Stimulated activated CD4-positive, alpha-beta T cell treated with anti-CD3 and anti-CD28 coated beads, Interleukin-2, amount 100 ng/mL, for 4 hours (primary cell): Measurements from ENCODE around the gene PSMD3.
"Not testable (repeated sequence)": the region's sequence is repeated elsewhere in the genome, so short reads cannot be mapped to it uniquely, and the experiment has no call there.

ENCODE experiments used
- DNase-seq: peaks from one replicate; pipeline ENCODE4 v3.0.0-alpha.2; 2020; ENCODE audit warnings: low read depth

Gene PSMD3

DNA sequence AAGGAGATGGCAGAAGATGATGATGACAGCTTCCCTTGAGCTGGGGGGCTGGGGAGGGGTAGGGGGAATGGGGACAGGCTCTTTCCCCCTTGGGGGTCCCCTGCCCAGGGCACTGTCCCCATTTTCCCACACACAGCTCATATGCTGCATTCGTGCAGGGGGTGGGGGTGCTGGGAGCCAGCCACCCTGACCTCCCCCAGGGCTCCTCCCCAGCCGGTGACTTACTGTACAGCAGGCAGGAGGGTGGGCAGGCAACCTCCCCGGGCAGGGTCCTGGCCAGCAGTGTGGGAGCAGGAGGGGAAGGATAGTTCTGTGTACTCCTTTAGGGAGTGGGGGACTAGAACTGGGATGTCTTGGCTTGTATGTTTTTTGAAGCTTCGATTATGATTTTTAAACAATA lies 16.9 kb downstream of the PSMD3 start:
- DNase-seq, result no peak

DNA sequence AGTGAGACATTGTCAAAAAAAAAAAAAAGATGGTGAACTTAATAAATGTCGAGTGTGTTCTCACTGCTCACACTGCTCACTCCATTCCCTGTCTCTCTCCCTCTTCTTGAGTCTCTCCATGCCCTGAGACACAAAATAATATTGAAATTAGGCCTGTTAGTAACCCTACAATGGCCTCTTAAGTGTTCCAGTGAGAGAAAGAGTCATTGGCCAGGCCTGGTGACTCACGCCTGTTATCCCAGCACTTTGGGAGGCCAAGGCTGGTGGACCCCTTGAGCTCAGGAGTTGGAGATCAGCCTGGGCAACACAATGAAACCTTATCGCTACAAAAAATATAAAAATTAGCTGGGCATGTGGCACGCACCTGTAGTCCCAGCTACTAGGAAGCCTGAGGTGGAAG lies 18.5 kb downstream of the PSMD3 start:
- no peak for DNase-seq

DNA sequence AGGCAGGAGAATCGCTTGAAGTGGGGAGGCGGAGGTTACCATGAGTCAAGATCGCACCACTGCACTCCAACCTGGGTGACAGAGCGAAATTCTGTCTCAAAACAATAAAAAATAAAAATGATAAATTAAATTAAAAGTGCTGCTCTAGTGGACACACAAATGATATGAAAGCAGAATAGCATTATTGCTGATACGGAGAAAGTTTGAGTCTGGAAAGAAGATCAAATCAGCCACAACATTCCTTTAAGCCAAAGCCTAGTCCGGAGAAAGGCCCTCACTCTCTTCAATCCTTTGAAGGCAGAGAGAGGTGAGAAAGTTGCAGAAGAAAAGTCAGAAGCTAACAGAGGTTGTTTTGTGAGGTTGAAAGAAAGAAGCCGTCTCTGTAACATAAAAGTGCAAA lies 19.6 kb downstream of the PSMD3 start:
- DNase-seq, result no peak

- not testable (repeated sequence) for DNase-seq
These were observed 20.7 kb downstream of the PSMD3 start for GRCh38 chr17:40001335-40001734.

- DNase-seq, result no peak
These were observed 23.5 kb downstream of the PSMD3 start for GRCh38 chr17:40004072-40004471.

DNA sequence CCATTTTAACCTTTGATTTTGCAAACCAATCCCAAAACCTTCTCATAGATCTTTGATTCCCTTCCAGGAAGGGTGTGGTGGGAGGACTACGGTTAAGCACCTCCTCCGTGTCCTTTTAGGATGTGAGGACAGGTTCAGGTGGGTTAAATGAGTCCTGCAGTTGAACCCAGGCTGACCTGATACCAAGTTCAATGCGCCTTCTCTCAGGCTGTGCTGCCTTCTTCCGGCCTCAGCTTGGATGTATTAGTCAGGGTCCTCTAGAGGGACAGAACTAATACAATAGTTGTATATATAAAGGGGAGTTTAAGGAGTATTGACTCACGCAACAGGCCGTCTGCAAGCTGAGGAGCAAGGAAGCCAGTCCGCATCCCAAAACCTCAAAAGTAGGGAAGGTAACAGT lies 24.1 kb downstream of the PSMD3 start:
- DNase-seq, result no peak

DNA sequence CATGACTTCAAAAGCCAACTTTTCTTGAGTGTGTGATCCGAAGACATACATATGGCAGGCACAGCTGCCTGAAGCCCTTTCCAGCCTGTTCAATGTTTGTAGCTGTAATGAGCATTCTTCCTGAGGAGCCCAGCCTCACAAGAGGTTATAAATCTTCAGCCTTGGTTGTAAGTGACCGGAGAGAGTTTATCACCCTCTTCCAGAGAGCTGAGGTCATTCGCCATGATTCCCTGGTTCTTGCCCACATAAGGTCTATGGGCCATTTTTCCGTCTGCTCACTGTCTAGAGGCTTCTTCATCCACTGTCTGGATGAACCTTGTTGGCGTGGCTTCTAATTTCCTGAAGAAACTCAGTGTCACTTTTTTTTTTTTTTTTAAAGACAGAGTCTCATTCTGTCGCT lies 24.9 kb downstream of the PSMD3 start:
- DNase-seq, result no peak

GRCh38 chr17:40010946-40011500 lies 30.4 kb downstream of the PSMD3 start:
- DNase-seq, result not testable (repeated sequence)

- DNase-seq, result not testable (repeated sequence)
These were observed 31.5 kb downstream of the PSMD3 start for GRCh38 chr17:40012017-40012647.

DNA sequence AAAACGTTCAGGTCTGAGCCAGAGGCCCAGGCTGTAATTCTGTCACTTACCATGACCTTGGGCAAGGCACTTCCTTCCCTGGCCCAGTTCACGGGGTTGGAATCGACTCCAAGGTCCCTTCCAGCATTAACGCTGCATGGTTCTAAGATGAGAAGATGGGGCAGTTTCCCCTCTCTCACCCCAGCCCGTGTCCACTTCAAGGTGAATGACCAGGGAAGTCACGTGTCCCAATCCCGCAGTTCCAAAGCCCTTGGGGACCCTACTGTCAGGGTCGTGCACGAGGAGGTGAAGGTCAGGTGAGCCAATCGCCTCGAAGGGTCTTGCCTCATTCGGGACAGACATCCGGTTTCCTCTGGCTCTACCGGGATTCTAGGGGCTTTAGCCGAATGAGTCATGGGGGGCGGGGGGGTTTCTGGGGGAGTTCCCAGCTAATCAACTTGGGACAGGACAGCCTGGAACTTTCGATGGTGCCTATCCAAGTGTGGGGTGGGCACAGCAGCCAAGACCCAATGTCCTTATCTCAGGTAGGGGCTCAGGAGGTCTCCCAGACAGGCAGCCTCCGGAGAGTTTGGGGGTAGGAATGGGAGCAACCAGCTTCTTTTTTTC lies 33.9 kb downstream of the PSMD3 start:
- no peak for DNase-seq

DNA sequence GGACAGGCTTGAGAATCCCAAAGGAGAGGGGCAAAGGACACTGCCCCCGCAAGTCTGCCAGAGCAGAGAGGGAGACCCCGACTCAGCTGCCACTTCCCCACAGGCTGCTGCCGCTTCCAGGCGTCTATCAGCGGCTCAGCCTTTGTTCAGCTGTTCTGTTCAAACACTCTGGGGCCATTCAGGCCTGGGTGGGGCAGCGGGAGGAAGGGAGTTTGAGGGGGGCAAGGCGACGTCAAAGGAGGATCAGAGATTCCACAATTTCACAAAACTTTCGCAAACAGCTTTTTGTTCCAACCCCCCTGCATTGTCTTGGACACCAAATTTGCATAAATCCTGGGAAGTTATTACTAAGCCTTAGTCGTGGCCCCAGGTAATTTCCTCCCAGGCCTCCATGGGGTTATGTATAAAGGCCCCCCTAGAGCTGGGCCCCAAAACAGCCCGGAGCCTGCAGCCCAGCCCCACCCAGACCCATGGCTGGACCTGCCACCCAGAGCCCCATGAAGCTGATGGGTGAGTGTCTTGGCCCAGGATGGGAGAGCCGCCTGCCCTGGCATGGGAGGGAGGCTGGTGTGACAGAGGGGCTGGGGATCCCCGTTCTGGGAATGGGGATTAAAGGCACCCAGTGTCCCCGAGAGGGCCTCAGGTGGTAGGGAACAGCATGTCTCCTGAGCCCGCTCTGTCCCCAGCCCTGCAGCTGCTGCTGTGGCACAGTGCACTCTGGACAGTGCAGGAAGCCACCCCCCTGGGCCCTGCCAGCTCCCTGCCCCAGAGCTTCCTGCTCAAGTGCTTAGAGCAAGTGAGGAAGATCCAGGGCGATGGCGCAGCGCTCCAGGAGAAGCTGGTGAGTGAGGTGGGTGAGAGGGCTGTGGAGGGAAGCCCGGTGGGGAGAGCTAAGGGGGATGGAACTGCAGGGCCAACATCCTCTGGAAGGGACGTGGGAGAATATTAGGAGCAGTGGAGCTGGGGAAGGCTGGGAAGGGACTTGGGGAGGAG lies 34.7 kb downstream of the PSMD3 start, which contains the start of gene CSF3:
CSF3 (plus strand) TSS at position 436 of the 993 bp plus-strand sequence; CDS start at position 471, 35 bp downstream.
- DNase-seq, result no peak

DNA sequence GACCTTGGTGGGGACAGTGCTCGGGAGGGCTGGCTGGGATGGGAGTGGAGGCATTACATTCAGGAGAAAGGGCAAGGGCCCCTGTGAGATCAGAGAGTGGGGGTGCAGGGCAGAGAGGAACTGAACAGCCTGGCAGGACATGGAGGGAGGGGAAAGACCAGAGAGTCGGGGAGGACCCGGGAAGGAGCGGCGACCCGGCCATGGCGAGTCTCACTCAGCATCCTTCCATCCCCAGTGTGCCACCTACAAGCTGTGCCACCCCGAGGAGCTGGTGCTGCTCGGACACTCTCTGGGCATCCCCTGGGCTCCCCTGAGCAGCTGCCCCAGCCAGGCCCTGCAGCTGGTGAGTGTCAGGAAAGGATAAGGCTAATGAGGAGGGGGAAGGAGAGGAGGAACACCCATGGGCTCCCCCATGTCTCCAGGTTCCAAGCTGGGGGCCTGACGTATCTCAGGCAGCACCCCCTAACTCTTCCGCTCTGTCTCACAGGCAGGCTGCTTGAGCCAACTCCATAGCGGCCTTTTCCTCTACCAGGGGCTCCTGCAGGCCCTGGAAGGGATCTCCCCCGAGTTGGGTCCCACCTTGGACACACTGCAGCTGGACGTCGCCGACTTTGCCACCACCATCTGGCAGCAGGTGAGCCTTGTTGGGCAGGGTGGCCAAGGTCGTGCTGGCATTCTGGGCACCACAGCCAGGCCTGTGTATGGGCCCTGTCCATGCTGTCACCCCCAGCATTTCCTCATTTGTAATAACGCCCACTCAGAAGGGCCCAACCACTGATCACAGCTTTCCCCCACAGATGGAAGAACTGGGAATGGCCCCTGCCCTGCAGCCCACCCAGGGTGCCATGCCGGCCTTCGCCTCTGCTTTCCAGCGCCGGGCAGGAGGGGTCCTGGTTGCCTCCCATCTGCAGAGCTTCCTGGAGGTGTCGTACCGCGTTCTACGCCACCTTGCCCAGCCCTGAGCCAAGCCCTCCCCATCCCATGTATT lies 35.7 kb downstream of the PSMD3 start:
- no peak for DNase-seq

DNA sequence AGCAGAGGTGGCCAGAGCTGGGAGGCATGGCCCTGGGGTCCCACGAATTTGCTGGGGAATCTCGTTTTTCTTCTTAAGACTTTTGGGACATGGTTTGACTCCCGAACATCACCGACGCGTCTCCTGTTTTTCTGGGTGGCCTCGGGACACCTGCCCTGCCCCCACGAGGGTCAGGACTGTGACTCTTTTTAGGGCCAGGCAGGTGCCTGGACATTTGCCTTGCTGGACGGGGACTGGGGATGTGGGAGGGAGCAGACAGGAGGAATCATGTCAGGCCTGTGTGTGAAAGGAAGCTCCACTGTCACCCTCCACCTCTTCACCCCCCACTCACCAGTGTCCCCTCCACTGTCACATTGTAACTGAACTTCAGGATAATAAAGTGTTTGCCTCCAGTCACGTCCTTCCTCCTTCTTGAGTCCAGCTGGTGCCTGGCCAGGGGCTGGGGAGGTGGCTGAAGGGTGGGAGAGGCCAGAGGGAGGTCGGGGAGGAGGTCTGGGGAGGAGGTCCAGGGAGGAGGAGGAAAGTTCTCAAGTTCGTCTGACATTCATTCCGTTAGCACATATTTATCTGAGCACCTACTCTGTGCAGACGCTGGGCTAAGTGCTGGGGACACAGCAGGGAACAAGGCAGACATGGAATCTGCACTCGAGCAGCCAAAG lies 36.9 kb downstream of the PSMD3 start:
- no peak for DNase-seq

- no peak for DNase-seq
These were observed 37.9 kb downstream of the PSMD3 start for GRCh38 chr17:40018211-40019121.

DNA sequence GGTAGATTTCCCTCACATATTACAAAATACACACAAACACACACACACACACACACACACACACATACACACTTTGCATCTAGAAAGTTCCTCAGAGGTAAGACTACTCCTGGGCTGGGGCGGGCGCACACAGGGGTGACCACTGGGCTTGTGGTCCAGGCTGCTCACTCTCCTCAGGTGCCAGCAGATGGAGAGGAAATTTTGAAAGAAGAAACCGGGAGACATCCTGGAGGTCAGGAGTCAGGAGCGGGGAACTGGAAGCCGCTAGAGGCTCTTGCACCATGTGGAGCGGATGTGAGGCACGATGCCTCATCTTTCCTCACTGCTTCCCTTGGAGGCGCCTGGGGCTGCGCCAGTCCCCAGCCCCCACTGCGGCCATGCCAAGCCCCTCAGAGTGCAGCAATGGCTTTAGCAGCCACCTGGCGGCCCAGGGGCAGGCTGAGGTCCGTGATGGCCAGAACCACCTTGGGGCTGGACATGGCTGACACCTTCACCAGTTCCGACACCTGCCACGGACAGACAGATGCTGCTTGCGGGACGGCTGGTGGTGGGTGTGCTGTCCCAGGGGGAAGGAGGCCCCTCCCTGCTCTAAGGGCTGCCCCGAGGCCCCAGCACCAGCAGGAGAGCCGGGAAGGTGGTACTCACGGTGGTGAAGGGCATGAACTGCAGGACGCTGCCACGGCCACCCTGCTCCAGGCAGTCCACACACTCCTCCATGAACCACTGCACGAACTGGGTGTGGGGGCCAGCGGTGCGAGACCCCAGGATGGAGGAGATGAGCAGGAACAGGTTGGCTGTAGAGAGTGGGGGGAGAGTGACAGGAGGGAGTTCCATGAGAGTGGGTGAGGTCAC lies 38.8 kb downstream of the PSMD3 start:
- DNase-seq, result no peak

- no peak for DNase-seq
These were observed 39.5 kb downstream of the PSMD3 start for GRCh38 chr17:40020146-40020545.

DNA sequence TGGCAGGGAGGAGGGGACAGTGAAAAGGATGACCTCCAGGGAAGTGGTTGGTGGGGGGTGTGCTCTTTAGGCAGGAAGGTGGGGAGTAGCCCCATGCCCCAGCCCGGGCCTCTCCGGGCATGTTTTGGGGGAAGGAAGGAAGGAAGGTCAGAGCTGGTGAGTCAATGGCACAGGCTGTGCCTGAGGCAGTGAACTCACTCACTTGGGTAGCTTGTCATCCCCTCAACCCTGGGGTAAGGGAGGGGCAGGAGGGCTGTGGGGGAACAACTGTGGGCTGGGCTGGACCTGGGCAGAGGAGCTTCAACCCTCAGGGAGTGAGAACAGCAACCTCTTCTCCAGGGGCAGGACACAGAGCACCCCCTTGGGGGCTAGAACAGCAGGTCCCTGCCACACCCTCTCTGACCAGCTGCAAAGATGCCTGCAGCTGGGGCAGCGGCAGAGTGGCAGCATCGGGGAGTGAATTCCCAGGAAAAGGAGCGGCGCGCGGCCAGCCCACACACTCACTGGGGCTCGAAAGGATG lies 40.9 kb downstream of the PSMD3 start:
- no peak for DNase-seq

GRCh38 chr17:40022497-40022896 lies 41.9 kb downstream of the PSMD3 start:
- DNase-seq, result no peak
